CD14-positive monocyte (primary cell): ENCODE results near the gene TBC1D22A. TPM values are rescaled to one million over a fixed set of nuclear protein-coding genes. Genes with fewer than 3 reads are reported as not detected.

Experiments
- DNase-seq, 3 donors: peaks; one replicate each; pipeline ENCODE4 v3.0.0-alpha.2; 2011 to 2022
- H2AFZ ChIP-seq: 2 replicates; pipeline ENCODE4 v1.6.0; 2012; ENCODE audit warnings: mild to moderate bottlenecking, low read depth, low read length, inconsistent platforms; ENCODE audit not compliant: insufficient read depth, poor library complexity, severe bottlenecking
- H3K27ac ChIP-seq, 2 donors: 1 replicate in 1 of 2; 2 replicates in 1 of 2; pipeline ENCODE4 v1.5.1; 2012 to 2013; ENCODE audit warnings: low read length in 2 of 2, control low read depth in 1 of 2, inconsistent platforms in 1 of 2, low read depth in 1 of 2, mild to moderate bottlenecking in 1 of 2
- H3K27me3 ChIP-seq, 2 donors: one replicate each; pipeline versions ENCODE4 v1.6.0 to v1.6.1; 2011 to 2013; ENCODE audit warnings: low read length in 2 of 2; ENCODE audit not compliant: control insufficient read depth in 2 of 2, insufficient read depth in 2 of 2
- H3K36me3 ChIP-seq, 2 donors: replicated peaks in 1 of 2; 1 replicate in 1 of 2; 2 replicates in 1 of 2; pipeline versions ENCODE4 v1.5.1 to v1.6.1; 2012 to 2013; ENCODE audit warnings: low read length in 2 of 2, control low read depth in 1 of 2, inconsistent platforms in 1 of 2, mild to moderate bottlenecking in 1 of 2; ENCODE audit not compliant: insufficient read depth in 2 of 2, control insufficient read depth in 1 of 2
- H3K4me1 ChIP-seq, 2 donors: 1 replicate in 1 of 2; 2 replicates in 1 of 2; pipeline versions ENCODE4 v1.5.1 to v1.6.1; 2012 to 2013; ENCODE audit warnings: low read length in 2 of 2, control low read depth in 1 of 2, inconsistent platforms in 1 of 2, mild to moderate bottlenecking in 1 of 2, moderate library complexity in 1 of 2; ENCODE audit not compliant: insufficient read depth in 2 of 2, control insufficient read depth in 1 of 2
- H3K4me2 ChIP-seq: replicated peaks from 2 replicates; pipeline ENCODE3; 2012; ENCODE audit warnings: low read length, moderate library complexity, mild to moderate bottlenecking; ENCODE audit not compliant: poor library complexity, severe bottlenecking; ENCODE audit errors: extremely low read depth
- H3K4me3 ChIP-seq, 3 experiments: fragments of 200-600 bp in 1 of 3; sonication (generic) in 1 of 3; replicated peaks in 1 of 3; 1 replicate in 2 of 3; 2 replicates in 1 of 3; pipeline ENCODE4 v1.5.1; 2011 to 2013; ENCODE audit warnings: low read length in 3 of 3, mild to moderate bottlenecking in 3 of 3, control low read depth in 2 of 3, low read depth in 2 of 3, inconsistent platforms in 1 of 3, moderate library complexity in 1 of 3
- H3K79me2 ChIP-seq: 2 replicates; pipeline ENCODE4 v1.6.0; 2012; ENCODE audit warnings: mild to moderate bottlenecking, control low read depth, inconsistent platforms, low read length, moderate library complexity; ENCODE audit not compliant: insufficient read depth
- H3K9ac ChIP-seq: 2 replicates; pipeline ENCODE4 v1.6.0; 2017; ENCODE audit warnings: low read length, mild to moderate bottlenecking; ENCODE audit not compliant: insufficient read depth, poor library complexity, severe bottlenecking
- H3K9me3 ChIP-seq, 2 donors: replicated peaks in 1 of 2; 1 replicate in 1 of 2; 2 replicates in 1 of 2; pipeline versions ENCODE4 v1.5.1 to v1.6.1; 2012 to 2013; ENCODE audit warnings: low read length in 2 of 2, control low read depth in 1 of 2; ENCODE audit not compliant: control insufficient read depth in 1 of 2, insufficient read depth in 1 of 2
- H4K20me1 ChIP-seq: 2 replicates; pipeline ENCODE4 v1.6.0; 2012; ENCODE audit warnings: mild to moderate bottlenecking, low read length, control low read depth, moderate library complexity; ENCODE audit not compliant: insufficient read depth
- H3K27ac Mint-ChIP-seq, 7 donors: one replicate each; pipeline ENCODE4 v1.8.0; 2020; ENCODE audit warnings: mild to moderate bottlenecking in 7 of 7, mixed read lengths in 7 of 7, moderate library complexity in 6 of 7, inconsistent platforms in 2 of 7
- H3K27me3 Mint-ChIP-seq, 3 donors: one replicate each; pipeline ENCODE4 v1.8.0; 2021 to 2022; ENCODE audit warnings: low read depth in 3 of 3, mild to moderate bottlenecking in 3 of 3, mixed read lengths in 3 of 3, moderate library complexity in 3 of 3, inconsistent platforms in 1 of 3
- H3K36me3 Mint-ChIP-seq, 2 donors: one replicate each; pipeline ENCODE4 v1.8.0; 2020; ENCODE audit warnings: mixed read lengths in 2 of 2, inconsistent platforms in 1 of 2, mild to moderate bottlenecking in 1 of 2
- H3K4me1 Mint-ChIP-seq: one replicate; pipeline ENCODE4 v1.8.0; 2020; ENCODE audit warnings: mild to moderate bottlenecking, mixed read lengths
- H3K4me3 Mint-ChIP-seq, 2 donors: one replicate each; pipeline ENCODE4 v1.8.0; 2020; ENCODE audit warnings: mild to moderate bottlenecking in 2 of 2, mixed read lengths in 2 of 2, moderate library complexity in 1 of 2
- H3K9me3 Mint-ChIP-seq, 7 donors: one replicate each; pipeline ENCODE4 v1.8.0; 2020 to 2022; ENCODE audit warnings: mixed read lengths in 7 of 7, mild to moderate bottlenecking in 6 of 7, moderate library complexity in 6 of 7, inconsistent platforms in 2 of 7
- CTCF ChIP-seq: fragments of 200-600 bp; IDR thresholded peaks from one replicate; pipeline ENCODE4 v1.8.0; 2022; ENCODE audit warnings: antibody characterized with exemption, mild to moderate bottlenecking
- WGBS: methylation state at CpG from one replicate; pipeline ENCODE4 v1.1.5; 2013; ENCODE audit warnings: missing lambda C conversion rate; ENCODE audit not compliant: insufficient coverage; 5-methylcytosine and 5-hydroxymethylcytosine counted together
- intact Hi-C, 2 donors: fragments of 100-400 bp; cut with micrococcal nuclease; formaldehyde crosslinking; loops; one replicate each; pipeline versions ENCODE4 v1.15.0 to v1.15.1; 2023
- polyA minus RNA-seq: library from RNA; depleted of rRNA, polyadenylated mRNA; stranded (reverse); fragments of >200 nt; gene quantifications from 2 replicates; pipeline ENCODE4 v1.2.3, GENCODE V29; 2012
- polyA plus RNA-seq, 3 donors: library from polyadenylated mRNA; depleted of rRNA in 1 of 3; unstranded in 2 of 3; stranded (reverse) in 1 of 3; fragments of 300-500 nt in 2 of 3; fragments of >200 nt in 1 of 3; fragmentation: Illumina TruSeq in 2 of 3; gene quantifications; 1 replicate in 2 of 3; 2 replicates in 1 of 3; pipeline ENCODE4 v1.2.3, GENCODE V29; 2012 to 2021
- total RNA-seq, 12 experiments: library from RNA in 1 of 12; stranded (reverse) in 1 of 12; fragments of 120-200 nt in 1 of 12; gene quantifications; one replicate each; pipeline ENCODE4 v1.2.4 and lab custom pipeline; 2013 to 2026; ENCODE audit warnings: mixed read lengths in 6 of 12, inconsistent platforms in 1 of 12

Gene TBC1D22A, protein sequence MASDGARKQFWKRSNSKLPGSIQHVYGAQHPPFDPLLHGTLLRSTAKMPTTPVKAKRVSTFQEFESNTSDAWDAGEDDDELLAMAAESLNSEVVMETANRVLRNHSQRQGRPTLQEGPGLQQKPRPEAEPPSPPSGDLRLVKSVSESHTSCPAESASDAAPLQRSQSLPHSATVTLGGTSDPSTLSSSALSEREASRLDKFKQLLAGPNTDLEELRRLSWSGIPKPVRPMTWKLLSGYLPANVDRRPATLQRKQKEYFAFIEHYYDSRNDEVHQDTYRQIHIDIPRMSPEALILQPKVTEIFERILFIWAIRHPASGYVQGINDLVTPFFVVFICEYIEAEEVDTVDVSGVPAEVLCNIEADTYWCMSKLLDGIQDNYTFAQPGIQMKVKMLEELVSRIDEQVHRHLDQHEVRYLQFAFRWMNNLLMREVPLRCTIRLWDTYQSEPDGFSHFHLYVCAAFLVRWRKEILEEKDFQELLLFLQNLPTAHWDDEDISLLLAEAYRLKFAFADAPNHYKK
- total RNA-seq (2013) = 24.9 TPM
- polyA plus RNA-seq (10 to 100 TPM; 25.9 to 36.2 (median 29.5) TPM), polyA minus RNA-seq (19.8 and 22.1 TPM in 2 replicates), total RNA-seq (lab: John Stamatoyannopoulos, UW) (9.5 to 61.9 (median 49.2) reads per million in 11 experiments)

GRCh38 chr22:46762238-46763050 is at the start of gene TBC1D22A:
Gene TBC1D22A (plus strand): TSS chr22:46762650. CDS start chr22:46762787, 137 bp downstream.
- H3K4me2 ChIP-seq = peak within 1 kb of the TSS; percentile 93
- peaks cover 67% of the 10 kb centered on the region for H3K4me1 Mint-ChIP-seq
- peaks cover 9% of the 10 kb centered on the region for H4K20me1 ChIP-seq
- peaks cover 0 to 4% (median 0%) of the 10 kb centered on the region in 7 donors for H3K9me3 Mint-ChIP-seq
- H3K4me3 Mint-ChIP-seq = peak within 1 kb of the TSS; percentile 95 to 100
- whole genome bisulfite sequencing = under 1% methylated on average over 66 of the region's 66 CpGs
- peak within 1 kb of the TSS; percentile 94 for H3K9ac ChIP-seq
- no peak for TF ChIP-seq CTCF
- H3K27ac Mint-ChIP-seq = peak within 1 kb of the TSS; percentile 99 to 100 (median 100)
- H3K79me2 ChIP-seq = peaks cover 55% of the 10 kb centered on the region
- peak within 1 kb of the TSS; percentile 88 to 100 for H3K27ac ChIP-seq
- H3K36me3 Mint-ChIP-seq = peaks cover 21 to 27% of the 10 kb centered on the region in 2 donors
- peaks cover 2 to 17% of the 10 kb centered on the region in 2 donors for H3K36me3 ChIP-seq
- no peaks in the 10 kb centered on the region for H3K9me3 ChIP-seq
- DNase-seq = peak; percentile 93 to 95 (median 93)
- H2AFZ ChIP-seq = peak within 1 kb of the TSS; percentile 78
- peak within 1 kb of the TSS; percentile 55 to 87 (median 71) for H3K4me3 ChIP-seq
- intact Hi-C loops = loop anchor here in 1 of 2 donors (1.0 kb wide), 1 partner anchor 8 kb away; no protein-coding TSS in a partner anchor
- H3K27me3 ChIP-seq = no peaks in the 10 kb centered on the region
- H3K27me3 Mint-ChIP-seq = peaks cover 0 to 5% (median 3%) of the 10 kb centered on the region in 3 donors
- H3K4me1 ChIP-seq = peaks cover 42 to 53% of the 10 kb centered on the region in 2 donors

DNA sequence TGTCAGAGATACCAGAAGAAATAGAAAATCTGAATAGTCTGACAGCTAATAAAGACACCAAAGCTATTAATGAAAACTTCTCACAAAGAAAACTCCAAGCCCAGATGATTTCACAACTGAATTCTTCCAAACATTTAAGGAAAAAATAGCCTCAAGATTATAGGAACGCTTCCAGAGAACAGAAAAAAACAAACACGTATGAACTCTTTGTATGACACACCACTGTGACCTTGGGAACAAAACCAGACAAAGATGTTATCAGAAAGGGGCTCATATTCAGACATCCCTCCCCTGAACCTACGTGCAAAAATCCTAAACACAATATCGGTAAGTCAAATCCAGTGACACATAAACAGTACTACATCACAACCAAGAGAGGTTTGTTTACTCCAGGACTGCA is 47.9 kb upstream of the TBC1D22A start:
- Histone ChIP-seq H4K20me1 (peaks cover 76% of the 10 kb centered on the region), H3K4me1 (no peaks in the 10 kb centered on the region), H3K36me3 (peaks cover 75 to 99% of the 10 kb centered on the region in 2 donors), H3K27me3 (no peaks in the 10 kb centered on the region), H3K4me2 (no peak overlapping the region), H3K9ac (no peak overlapping the region), H3K27ac (no peak overlapping the region), H3K79me2 (peaks cover 26% of the 10 kb centered on the region), H3K9me3 (no peaks in the 10 kb centered on the region), H2AFZ (no peak overlapping the region), H3K4me3 (no peak overlapping the region)
- Mint-ChIP-seq H3K9me3 (no peaks in the 10 kb centered on the region), H3K4me3 (no peak overlapping the region), H3K36me3 (peaks cover 80 to 98% of the 10 kb centered on the region in 2 donors), H3K27me3 (peaks cover 0 to 2% (median 0%) of the 10 kb centered on the region in 3 donors), H3K4me1 (no peaks in the 10 kb centered on the region), H3K27ac (peak overlapping the region in 2 of 7 donors; percentile 69 to 78)
- intact Hi-C loops = no loop called here
- no peak for TF ChIP-seq CTCF
- 100% methylated on average over 2 of the region's 4 CpGs for WGBS
- DNase-seq = no peak
